Small intestine (tissue), 7 donors: ENCODE results near the gene TBCK. TPM values are rescaled to one million over a fixed set of nuclear protein-coding genes. Genes with fewer than 3 reads are reported as not detected.
"Not testable (repeated sequence)": the region's sequence is repeated elsewhere in the genome, so short reads cannot be mapped to it uniquely, and the experiment has no call there.

Experiments used
- DNase-seq, 2 donors: peaks; one replicate each; pipeline versions ENCODE4 v3.0.0 to v3.0.0-alpha.2; 2013
- FAIRE-seq: peaks from 2 replicates; lab custom pipeline; 2012; peaks lifted over from hg19 to GRCh38; lab: Jason Lieb, UNC
- H3K27ac ChIP-seq, 3 donors: one replicate each; pipeline ENCODE4 v1.5.1; 2013; ENCODE audit warnings: low read length in 2 of 3, mild to moderate bottlenecking in 2 of 3, control low read depth in 1 of 3, inconsistent platforms in 1 of 3, low read depth in 1 of 3, moderate library complexity in 1 of 3
- H3K27me3 ChIP-seq, 3 donors: one replicate each; pipeline ENCODE4 v1.6.1; 2013; ENCODE audit warnings: low read length in 3 of 3, inconsistent platforms in 1 of 3; ENCODE audit not compliant: control insufficient read depth in 3 of 3, insufficient read depth in 3 of 3
- H3K36me3 ChIP-seq, 3 donors: one replicate each; pipeline ENCODE4 v1.6.1; 2013; ENCODE audit warnings: low read length in 3 of 3, inconsistent platforms in 1 of 3, low read depth in 1 of 3, mild to moderate bottlenecking in 1 of 3, moderate library complexity in 1 of 3; ENCODE audit not compliant: control insufficient read depth in 3 of 3, insufficient read depth in 2 of 3
- H3K4me1 ChIP-seq, 3 donors: one replicate each; pipeline ENCODE4 v1.6.1; 2013; ENCODE audit warnings: low read length in 2 of 3, inconsistent platforms in 1 of 3, low read depth in 1 of 3, mild to moderate bottlenecking in 1 of 3, moderate library complexity in 1 of 3; ENCODE audit not compliant: control insufficient read depth in 3 of 3, insufficient read depth in 2 of 3
- H3K4me3 ChIP-seq, 3 donors: one replicate each; pipeline ENCODE4 v1.5.1; 2013; ENCODE audit warnings: low read length in 3 of 3, control low read depth in 1 of 3, inconsistent platforms in 1 of 3, low read depth in 1 of 3, mild to moderate bottlenecking in 1 of 3, moderate library complexity in 1 of 3
- H3K9me3 ChIP-seq, 2 donors: one replicate each; pipeline ENCODE4 v1.6.1; 2013; ENCODE audit warnings: low read depth in 1 of 2, low read length in 1 of 2; ENCODE audit not compliant: control insufficient read depth in 2 of 2, insufficient read depth in 1 of 2
- WGBS, 3 donors: extraction: QIAGEN DNeasy Blood & Tissue Kit; methylation state at CpG; one replicate each; pipeline ENCODE4 v1.1.7; 2013; 5-methylcytosine and 5-hydroxymethylcytosine counted together
- polyA plus RNA-seq, 4 donors: library from polyadenylated mRNA; stranded (reverse) in 3 of 4; unstranded in 1 of 4; fragments of 200-250 nt in 3 of 4; fragments of 120-200 nt in 1 of 4; gene quantifications; one replicate each; pipeline versions ENCODE4 v1.2.1 to v1.2.3, GENCODE V29; 2013
- donor health status: healthy with polysubstance abuse.
- donor health status: control.
- donor health status: control.
- donor health status: Bipolar disorder and iron deficiency.
- donor health status: healthy.

The TBCK gene
- polyA plus RNA-seq, 4 donors, result 5.1 to 31.6 (median 9.3) TPM

DNA sequence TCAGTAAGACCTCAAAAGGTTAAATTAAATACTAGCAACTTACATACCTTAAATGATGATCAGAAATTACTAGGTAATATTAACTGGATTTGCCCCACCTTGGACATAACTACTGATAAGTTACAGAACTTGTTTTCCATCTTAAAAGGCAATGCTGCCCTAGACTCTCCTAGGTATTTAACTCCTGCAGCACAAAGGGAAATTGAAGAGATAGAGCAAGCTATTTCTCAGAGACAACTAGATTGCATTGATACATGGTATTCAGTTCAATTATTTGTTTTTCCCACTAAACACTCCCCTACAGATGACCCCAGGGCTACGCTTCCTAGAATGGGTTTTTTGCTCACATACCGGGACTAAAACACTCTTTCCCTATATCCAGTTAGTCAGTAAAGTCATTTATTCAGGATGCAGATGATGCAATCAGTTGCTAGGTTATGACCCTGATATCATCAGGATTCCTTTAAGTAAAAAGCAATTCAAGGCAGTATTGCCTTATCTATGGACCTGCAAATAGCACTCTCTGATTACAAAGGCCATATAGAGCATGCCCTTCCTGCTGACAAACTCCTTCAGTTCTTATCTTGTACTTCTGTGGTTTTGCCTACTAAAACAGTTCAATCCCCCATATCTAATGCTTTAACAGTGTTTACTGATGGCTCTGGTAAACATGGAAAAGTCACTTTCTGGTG, 204.1 kb downstream of the TBCK start:
- not testable (repeated sequence) for H3K4me3 ChIP-seq, H3K4me1 ChIP-seq, FAIRE-seq, H3K27ac ChIP-seq, H3K27me3 ChIP-seq
- Histone ChIP-seq H3K9me3 (peaks cover 0 to 56% of the 10 kb centered on the region in 2 donors), H3K36me3 (peaks cover 4 to 26% (median 7%) of the 10 kb centered on the region in 3 donors)
- peak; percentile 12 to 55 for DNase-seq
- WGBS, 3 donors, result 83 to 87% (median 84%) methylated on average over 2 of the region's 2 CpGs

GRCh38 chr4:106109929-106110328, 206.1 kb downstream of the TBCK start:
- DNase-seq, result peak in 1 of 2 donors; percentile 3
- FAIRE-seq, result no peak
- H3K36me3 ChIP-seq, result peaks cover 4 to 27% (median 4%) of the 10 kb centered on the region in 3 donors
- peaks cover 0 to 58% of the 10 kb centered on the region in 2 donors for H3K9me3 ChIP-seq
- H3K4me1 ChIP-seq, result no peaks in the 10 kb centered on the region
- no peak overlapping the region for H3K4me3 ChIP-seq
- no peak overlapping the region for H3K27ac ChIP-seq
- H3K27me3 ChIP-seq, result no peaks in the 10 kb centered on the region
- 80 to 94% (median 89%) methylated on average over 6 of the region's 6 CpGs for WGBS, 3 donors

DNA sequence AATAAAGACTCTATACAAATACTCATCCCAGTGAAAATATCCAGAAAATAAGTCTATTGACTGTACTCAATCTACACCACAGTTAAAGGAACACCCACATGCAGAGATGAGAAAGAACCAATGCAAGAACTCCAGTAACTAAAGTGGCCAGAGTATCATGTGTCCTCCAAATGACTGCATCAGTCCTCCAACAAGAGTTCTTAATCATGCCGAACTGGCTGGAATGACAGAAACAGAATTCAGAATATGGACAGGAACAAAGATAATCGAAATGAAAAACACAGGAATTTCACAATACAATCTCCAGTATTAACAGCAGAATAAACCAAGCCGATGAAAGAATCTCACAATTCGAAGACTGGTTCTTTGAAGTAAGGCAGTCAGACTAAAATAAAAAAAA, 210.3 kb downstream of the TBCK start:
- H3K27ac ChIP-seq, result no peak overlapping the region
- H3K9me3 ChIP-seq, result peaks cover 0 to 22% of the 10 kb centered on the region in 2 donors
- WGBS, 3 donors, result 96 to 97% (median 97%) methylated on average over 4 of the region's 4 CpGs
- peaks cover 0 to 21% (median 0%) of the 10 kb centered on the region in 3 donors for H3K36me3 ChIP-seq
- H3K4me3 ChIP-seq, result no peak overlapping the region
- FAIRE-seq (no peak), DNase-seq (no peak)
- no peaks in the 10 kb centered on the region for H3K27me3 ChIP-seq
- H3K4me1 ChIP-seq, result peaks cover 0 to 5% (median 0%) of the 10 kb centered on the region in 3 donors

GRCh38 chr4:106104276-106104675, 211.7 kb downstream of the TBCK start:
- Histone ChIP-seq H3K9me3 (peaks cover 0 to 11% of the 10 kb centered on the region in 2 donors), H3K36me3 (peaks cover 0 to 16% (median 0%) of the 10 kb centered on the region in 3 donors), H3K4me1 (peaks cover 0 to 5% (median 0%) of the 10 kb centered on the region in 3 donors), H3K4me3 (no peak overlapping the region), H3K27me3 (no peaks in the 10 kb centered on the region), H3K27ac (no peak overlapping the region)
- FAIRE-seq (no peak), DNase-seq (no peak)
- WGBS, 3 donors, result 94 to 100% (median 100%) methylated on average over 1 of the region's 1 CpG

GRCh38 chr4:106096454-106096853, 219.6 kb downstream of the TBCK start:
- H3K9me3 ChIP-seq, result peaks cover 0 to 8% of the 10 kb centered on the region in 2 donors
- peaks cover 0 to 11% (median 3%) of the 10 kb centered on the region in 3 donors for H3K36me3 ChIP-seq
- H3K27me3 ChIP-seq, result no peaks in the 10 kb centered on the region
- no peak overlapping the region for H3K4me3 ChIP-seq
- DNase-seq, result no peak
- WGBS, 3 donors, result 79 to 87% (median 80%) methylated on average over 1 of the region's 1 CpG
- FAIRE-seq, result no peak
- no peak overlapping the region for H3K27ac ChIP-seq
- H3K4me1 ChIP-seq, result no peaks in the 10 kb centered on the region

GRCh38 chr4:106095408-106095807, 220.6 kb downstream of the TBCK start:
- Histone ChIP-seq H3K4me3 (no peak overlapping the region), H3K9me3 (peaks cover 0 to 16% of the 10 kb centered on the region in 2 donors), H3K4me1 (no peaks in the 10 kb centered on the region), H3K27me3 (no peaks in the 10 kb centered on the region), H3K36me3 (peaks cover 4 to 16% (median 11%) of the 10 kb centered on the region in 3 donors), H3K27ac (no peak overlapping the region)
- WGBS, 3 donors, result 58 to 81% (median 72%) methylated on average over 2 of the region's 2 CpGs
- no peak for DNase-seq
- no peak for FAIRE-seq

GRCh38 chr4:106092361-106093040, 223.5 kb downstream of the TBCK start:
- no peak for FAIRE-seq
- H3K4me3 ChIP-seq, result no peak overlapping the region
- H3K9me3 ChIP-seq, result peaks cover 0 to 35% of the 10 kb centered on the region in 2 donors
- no peak overlapping the region for H3K27ac ChIP-seq
- 97 to 98% (median 98%) methylated on average over 20 to 24 of the region's 24 CpGs for WGBS, 3 donors
- peaks cover 4 to 28% (median 11%) of the 10 kb centered on the region in 3 donors for H3K36me3 ChIP-seq
- no peak for DNase-seq
- no peaks in the 10 kb centered on the region for H3K4me1 ChIP-seq
- H3K27me3 ChIP-seq, result no peaks in the 10 kb centered on the region

DNA sequence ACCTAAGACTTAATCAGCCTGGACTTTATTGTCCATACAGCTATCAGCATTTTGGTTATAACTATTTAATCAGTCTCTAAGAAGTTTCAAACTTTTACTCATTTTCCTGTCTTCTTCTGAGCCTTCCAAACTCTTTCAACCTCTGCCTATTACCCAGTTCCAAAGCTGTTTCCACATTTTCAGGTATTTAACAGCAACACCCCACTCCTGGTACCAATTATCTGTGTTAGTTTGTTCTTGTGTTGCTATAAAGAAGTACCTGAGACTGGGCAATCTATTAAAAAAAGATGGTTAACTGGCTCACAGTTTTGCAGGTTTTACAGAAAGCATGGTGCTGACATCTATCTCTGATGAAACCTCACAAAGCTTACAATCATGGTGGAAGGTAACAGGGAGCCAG, 225.2 kb downstream of the TBCK start:
- FAIRE-seq, result no peak
- H3K36me3 ChIP-seq, result peaks cover 4 to 28% (median 11%) of the 10 kb centered on the region in 3 donors
- peaks cover 0 to 35% of the 10 kb centered on the region in 2 donors for H3K9me3 ChIP-seq

More for the DNA sequence above, 225.2 kb downstream of the TBCK start:
- no peaks in the 10 kb centered on the region for H3K27me3 ChIP-seq
- H3K4me3 ChIP-seq, result no peak overlapping the region
- no peak for DNase-seq
- no peak overlapping the region for H3K27ac ChIP-seq
- H3K4me1 ChIP-seq, result no peaks in the 10 kb centered on the region
